HepG2 (cell line): ENCODE measurements around the gene DNAH8. TPM values are rescaled to one million over a fixed set of nuclear protein-coding genes. Genes with fewer than 3 reads are reported as not detected.

ENCODE experiments used
- ATAC-seq: fragments of 200-7000 bp; cut with Tn5 transposase; 3 replicates; pipeline ENCODE4 v1.9.1; 2020; ENCODE audit warnings: mild to moderate bottlenecking, moderate library complexity
- BruUV-seq: library from RNA; stranded (reverse); fragments of 400-500 nt; replicated peaks from 2 replicates; lab custom pipeline; 2021; lab: Mats Ljungman, UMichigan
- CTCF ChIA-PET: fragments of 300-600 bp; formaldehyde crosslinking; extraction: SDS; loops from one replicate; lab custom pipeline; 2021; ENCODE audit warnings: low total read pairs, inconsistent platforms, low intra/inter-chr PET ratio; lab: Yijun Ruan, JAX
- POLR2A ChIA-PET: fragments of 350-600 bp; sonication (Branson Sonifier 250); formaldehyde crosslinking; loops from one replicate; lab custom pipeline; 2020; ENCODE audit warnings: antibody characterized with exemption, inconsistent platforms; lab: Yijun Ruan, JAX
- DNase-seq: peaks from one replicate; pipeline ENCODE4 v3.0.0-alpha.2; 2015; ENCODE audit warnings: low spot score
- FAIRE-seq: peaks from 3 replicates; lab custom pipeline; 2011; peaks lifted over from hg19 to GRCh38; lab: Jason Lieb, UNC
- H2AFZ ChIP-seq: one replicate; pipeline ENCODE4 v1.6.1; 2011; ENCODE audit warnings: low read length, inconsistent platforms
- H3K27ac ChIP-seq: fragments of 300-600 bp; 3 replicates; pipeline ENCODE4 v1.8.0; 2011; ENCODE audit warnings: mixed run types, mild to moderate bottlenecking, mixed read lengths, low read length, inconsistent platforms; ENCODE audit not compliant: insufficient read depth; ENCODE audit errors: extremely low read length
- H3K27me3 ChIP-seq, 2 experiments: fragments of 200-600 bp in 1 of 2; 2 replicates in 1 of 2; 3 replicates in 1 of 2; pipeline versions ENCODE4 v1.6.0 to v1.8.0; 2011; ENCODE audit warnings: low read length in 2 of 2, mild to moderate bottlenecking in 2 of 2, moderate library complexity in 2 of 2, inconsistent platforms in 1 of 2; ENCODE audit not compliant: insufficient read depth in 2 of 2, control insufficient read depth in 1 of 2
- H3K36me3 ChIP-seq, 2 experiments: fragments of 200-600 bp in 1 of 2; replicated peaks in 1 of 2; 2 replicates in 1 of 2; 3 replicates in 1 of 2; pipeline versions ENCODE4 v1.5.1 to v1.8.0; 2011; ENCODE audit warnings: low read length in 2 of 2, inconsistent platforms in 1 of 2; ENCODE audit not compliant: insufficient read depth in 2 of 2, control insufficient read depth in 1 of 2
- H3K4me1 ChIP-seq: 2 replicates; pipeline ENCODE4 v1.5.1; 2012; ENCODE audit warnings: low read length, inconsistent platforms; ENCODE audit not compliant: insufficient read depth
- H3K4me2 ChIP-seq: 2 replicates; pipeline ENCODE4 v1.6.0; 2011; ENCODE audit warnings: low read depth, low read length, inconsistent platforms
- H3K4me3 ChIP-seq, 3 experiments: fragments of 200-600 bp in 1 of 3; sonication (generic), shearing (Covaris generic) in 1 of 3; replicated peaks in 1 of 3; 2 replicates each; pipeline ENCODE4 v1.5.1; 2011 to 2016; ENCODE audit warnings: low read length in 3 of 3, inconsistent platforms in 2 of 3, low read depth in 2 of 3, mild to moderate bottlenecking in 2 of 3, control low read depth in 1 of 3, mixed read lengths in 1 of 3; ENCODE audit not compliant: insufficient read depth in 1 of 3
- H3K79me2 ChIP-seq: one replicate; pipeline ENCODE4 v1.6.1; 2011; ENCODE audit warnings: low read length, inconsistent platforms; ENCODE audit not compliant: insufficient read depth
- H3K9ac ChIP-seq: 2 replicates; pipeline ENCODE4 v1.6.0; 2011; ENCODE audit warnings: mild to moderate bottlenecking, low read depth, low read length, inconsistent platforms; ENCODE audit not compliant: insufficient read depth
- H3K9me3 ChIP-seq: 2 replicates; pipeline ENCODE4 v1.5.1; 2012; ENCODE audit warnings: mild to moderate bottlenecking, low read length
- H4K20me1 ChIP-seq: 2 replicates; pipeline ENCODE4 v1.6.0; 2011; ENCODE audit warnings: inconsistent platforms, mild to moderate bottlenecking, low read length, moderate library complexity; ENCODE audit not compliant: insufficient read depth
- NBN ChIP-seq: fragments of 450-650 bp; conservative IDR thresholded peaks from 2 replicates; pipeline ENCODE4 v1.6.1; 2017
- ZBED4 ChIP-seq: sonication (generic); formaldehyde crosslinking; IDR thresholded peaks from 2 replicates; pipeline ENCODE4 v1.4.0; 2020; ENCODE audit warnings: missing genetic modification reagents, borderline replicate concordance
- ZNF44 ChIP-seq: sonication (generic); formaldehyde crosslinking; IDR thresholded peaks from 2 replicates; pipeline ENCODE4 v1.5.1; 2020; ENCODE audit warnings: mild to moderate bottlenecking, missing genetic modification reagents
- ZNF441 ChIP-seq: sonication (generic); formaldehyde crosslinking; IDR thresholded peaks from 2 replicates; pipeline ENCODE4 v1.7.0; 2021; ENCODE audit warnings: missing genetic modification reagents, borderline replicate concordance
- ZNF496 ChIP-seq: sonication (generic); formaldehyde crosslinking; IDR thresholded peaks from 2 replicates; pipeline ENCODE4 v1.8.1; 2023; ENCODE audit warnings: mild to moderate bottlenecking, moderate library complexity, missing genetic modification reagents; ENCODE audit not compliant: insufficient replicate concordance
- ZNF850 ChIP-seq: sonication (generic); formaldehyde crosslinking; conservative IDR thresholded peaks from 2 replicates; pipeline ENCODE4 v1.9.0; 2021; ENCODE audit warnings: mild to moderate bottlenecking, missing genetic modification reagents
- ZSCAN29 ChIP-seq: sonication (generic); formaldehyde crosslinking; conservative IDR thresholded peaks from 2 replicates; pipeline ENCODE4 v1.4.0; 2020; ENCODE audit warnings: mild to moderate bottlenecking, missing genetic modification reagents
- WGBS: methylation state at CpG from one replicate; pipeline ENCODE4 v1.1.6; 2017; ENCODE audit warnings: low lambda C conversion rate; 5-methylcytosine and 5-hydroxymethylcytosine counted together
- in situ Hi-C: cut with HindIII; loops from 2 replicates; pipeline ENCODE4 v1.10.0; 2017; ENCODE audit warnings: low pct_unique_long_range_greater_than_20kb; ENCODE audit not compliant: extremely low pct_ligation_motif_present
- intact Hi-C: fragments of 100-400 bp; cut with micrococcal nuclease; formaldehyde crosslinking; loops from one replicate; pipeline ENCODE4 v1.10.0; 2022; ENCODE audit not compliant: unreplicated experiment
- polyA plus RNA-seq, 8 experiments: library from polyadenylated mRNA; depleted of rRNA in 3 of 8; stranded (reverse) in 7 of 8; unstranded in 1 of 8; fragments of >200 nt; fragmentation: Illumina TruSeq in 4 of 8; extraction: Trizol in 4 of 8; gene quantifications; 2 replicates each; pipeline versions ENCODE4 v1.2.1 to v1.2.3, GENCODE V29; 2011 to 2016; ENCODE audit warnings: low read depth in 4 of 8, missing spikeins in 1 of 8, mixed read lengths in 1 of 8; ENCODE audit not compliant: insufficient read depth in 1 of 8
- total RNA-seq, 5 experiments: library from RNA; depleted of rRNA; stranded (reverse); fragments of >200 nt; fragmentation: Illumina TruSeq; extraction: Trizol; gene quantifications; 2 replicates each; pipeline ENCODE4 v1.2.3, GENCODE V29; 2016; ENCODE audit warnings: low read depth in 1 of 5
- TF ChIP-seq, protein P1 (sequence below): sonication (generic); formaldehyde crosslinking; IDR thresholded peaks from 2 replicates; pipeline ENCODE4 v1.5.1; 2020; ENCODE audit warnings: missing genetic modification reagents, mild to moderate bottlenecking, borderline replicate concordance
- TF ChIP-seq, protein P2 (sequence below): sonication (generic); formaldehyde crosslinking; IDR thresholded peaks from 2 replicates; pipeline ENCODE4 v1.4.0; 2020; ENCODE audit warnings: missing genetic modification reagents

Gene DNAH8
- total and polyA plus RNA-seq, 2 of the 13 experiments (the other 11 are each of a cell fraction or from before 2014, with no cell fraction given): not detected

- TF ChIP-seq, protein P1, sequence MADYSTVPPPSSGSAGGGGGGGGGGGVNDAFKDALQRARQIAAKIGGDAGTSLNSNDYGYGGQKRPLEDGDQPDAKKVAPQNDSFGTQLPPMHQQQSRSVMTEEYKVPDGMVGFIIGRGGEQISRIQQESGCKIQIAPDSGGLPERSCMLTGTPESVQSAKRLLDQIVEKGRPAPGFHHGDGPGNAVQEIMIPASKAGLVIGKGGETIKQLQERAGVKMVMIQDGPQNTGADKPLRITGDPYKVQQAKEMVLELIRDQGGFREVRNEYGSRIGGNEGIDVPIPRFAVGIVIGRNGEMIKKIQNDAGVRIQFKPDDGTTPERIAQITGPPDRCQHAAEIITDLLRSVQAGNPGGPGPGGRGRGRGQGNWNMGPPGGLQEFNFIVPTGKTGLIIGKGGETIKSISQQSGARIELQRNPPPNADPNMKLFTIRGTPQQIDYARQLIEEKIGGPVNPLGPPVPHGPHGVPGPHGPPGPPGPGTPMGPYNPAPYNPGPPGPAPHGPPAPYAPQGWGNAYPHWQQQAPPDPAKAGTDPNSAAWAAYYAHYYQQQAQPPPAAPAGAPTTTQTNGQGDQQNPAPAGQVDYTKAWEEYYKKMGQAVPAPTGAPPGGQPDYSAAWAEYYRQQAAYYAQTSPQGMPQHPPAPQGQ: no peak
- TF ChIP-seq ZSCAN29 (CRISPR knock-in tag): no peak
- TF ChIP-seq ZNF44: no peak
- TF ChIP-seq ZNF441 (CRISPR knock-in tag): no peak
- TF ChIP-seq, all 625 proteins: peak for 2
Measured at GRCh38 chr6:39003492-39003891, 288.4 kb downstream of the DNAH8 start (continued).

- FAIRE-seq (no peak), ATAC-seq (no peak), DNase-seq (no peak)
- no peak overlapping the region for H3K9ac ChIP-seq
- no peak overlapping the region for H3K4me2 ChIP-seq
- no peak overlapping the region for H3K27ac ChIP-seq
- no peaks in the 10 kb centered on the region for H3K36me3 ChIP-seq
- ChIA-PET POLR2A (no interaction called here), CTCF (no interaction called here)
- BruUV-seq: no TSS peak
- in situ Hi-C loops (loop anchor here (10.0 kb wide), 1 partner anchor 300 kb away; no protein-coding TSS in a partner anchor), intact Hi-C loops (no loop called here)
- H3K27me3 ChIP-seq: no peaks in the 10 kb centered on the region; a peak in 1 of 5 replicates
- 2% methylated on average over 2 of the region's 2 CpGs for WGBS
- H2AFZ ChIP-seq: no peak overlapping the region
- H3K4me1 ChIP-seq: no peaks in the 10 kb centered on the region
- no peaks in the 10 kb centered on the region for H3K79me2 ChIP-seq
- H4K20me1 ChIP-seq: no peaks in the 10 kb centered on the region
- no peaks in the 10 kb centered on the region for H3K9me3 ChIP-seq
- no peak overlapping the region for H3K4me3 ChIP-seq
- TF ChIP-seq ZNF850 (CRISPR knock-in tag): no peak
- TF ChIP-seq ZBED4: no peak
- TF ChIP-seq NBN: no peak
- TF ChIP-seq, protein P2, sequence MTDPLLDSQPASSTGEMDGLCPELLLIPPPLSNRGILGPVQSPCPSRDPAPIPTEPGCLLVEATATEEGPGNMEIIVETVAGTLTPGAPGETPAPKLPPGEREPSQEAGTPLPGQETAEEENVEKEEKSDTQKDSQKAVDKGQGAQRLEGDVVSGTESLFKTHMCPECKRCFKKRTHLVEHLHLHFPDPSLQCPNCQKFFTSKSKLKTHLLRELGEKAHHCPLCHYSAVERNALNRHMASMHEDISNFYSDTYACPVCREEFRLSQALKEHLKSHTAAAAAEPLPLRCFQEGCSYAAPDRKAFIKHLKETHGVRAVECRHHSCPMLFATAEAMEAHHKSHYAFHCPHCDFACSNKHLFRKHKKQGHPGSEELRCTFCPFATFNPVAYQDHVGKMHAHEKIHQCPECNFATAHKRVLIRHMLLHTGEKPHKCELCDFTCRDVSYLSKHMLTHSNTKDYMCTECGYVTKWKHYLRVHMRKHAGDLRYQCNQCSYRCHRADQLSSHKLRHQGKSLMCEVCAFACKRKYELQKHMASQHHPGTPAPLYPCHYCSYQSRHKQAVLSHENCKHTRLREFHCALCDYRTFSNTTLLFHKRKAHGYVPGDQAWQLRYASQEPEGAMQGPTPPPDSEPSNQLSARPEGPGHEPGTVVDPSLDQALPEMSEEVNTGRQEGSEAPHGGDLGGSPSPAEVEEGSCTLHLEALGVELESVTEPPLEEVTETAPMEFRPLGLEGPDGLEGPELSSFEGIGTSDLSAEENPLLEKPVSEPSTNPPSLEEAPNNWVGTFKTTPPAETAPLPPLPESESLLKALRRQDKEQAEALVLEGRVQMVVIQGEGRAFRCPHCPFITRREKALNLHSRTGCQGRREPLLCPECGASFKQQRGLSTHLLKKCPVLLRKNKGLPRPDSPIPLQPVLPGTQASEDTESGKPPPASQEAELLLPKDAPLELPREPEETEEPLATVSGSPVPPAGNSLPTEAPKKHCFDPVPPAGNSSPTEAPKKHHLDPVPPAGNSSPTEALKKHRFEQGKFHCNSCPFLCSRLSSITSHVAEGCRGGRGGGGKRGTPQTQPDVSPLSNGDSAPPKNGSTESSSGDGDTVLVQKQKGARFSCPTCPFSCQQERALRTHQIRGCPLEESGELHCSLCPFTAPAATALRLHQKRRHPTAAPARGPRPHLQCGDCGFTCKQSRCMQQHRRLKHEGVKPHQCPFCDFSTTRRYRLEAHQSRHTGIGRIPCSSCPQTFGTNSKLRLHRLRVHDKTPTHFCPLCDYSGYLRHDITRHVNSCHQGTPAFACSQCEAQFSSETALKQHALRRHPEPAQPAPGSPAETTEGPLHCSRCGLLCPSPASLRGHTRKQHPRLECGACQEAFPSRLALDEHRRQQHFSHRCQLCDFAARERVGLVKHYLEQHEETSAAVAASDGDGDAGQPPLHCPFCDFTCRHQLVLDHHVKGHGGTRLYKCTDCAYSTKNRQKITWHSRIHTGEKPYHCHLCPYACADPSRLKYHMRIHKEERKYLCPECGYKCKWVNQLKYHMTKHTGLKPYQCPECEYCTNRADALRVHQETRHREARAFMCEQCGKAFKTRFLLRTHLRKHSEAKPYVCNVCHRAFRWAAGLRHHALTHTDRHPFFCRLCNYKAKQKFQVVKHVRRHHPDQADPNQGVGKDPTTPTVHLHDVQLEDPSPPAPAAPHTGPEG (CRISPR knock-in tag): no peak
- TF ChIP-seq ZNF496 (CRISPR knock-in tag): no peak
Measured at GRCh38 chr6:39004801-39005200, 289.7 kb downstream of the DNAH8 start.
